ENCODE measurements around the gene MCM3AP.

The MCM3AP gene

GRCh38 chr21:46266946-46267345 lies 18.5 kb downstream of the MCM3AP start:
- Histone ChIP-seq H3K9ac (ENCODE audit: insufficient read length, low read depth) (no peak overlapping the region), H3K9me3 (ENCODE audit: insufficient read depth, low read length) (no peaks in the 10 kb centered on the region), H3K36me3 (ENCODE audit: insufficient read depth, insufficient read length, low read length) (peaks cover 91% of the 10 kb centered on the region), H3K27me3 (ENCODE audit: insufficient read depth, insufficient read length) (no peaks in the 10 kb centered on the region), H3K4me1 (ENCODE audit: insufficient read depth, insufficient read length) (peaks cover 8% of the 10 kb centered on the region), H3K4me3 (ENCODE audit: insufficient read length, low read depth) (no peak overlapping the region)
- no peak for DNase-seq (ENCODE audit: low read depth, low spot score)
- no peak for TF ChIP-seq YY1 (IDR thresholded peaks at IDR 0.05; ENCODE audit: insufficient read depth, insufficient read length)
- TF ChIP-seq ZNF274 (IDR thresholded peaks at IDR 0.05; ENCODE audit: low read depth, low read length): no peak
- TF ChIP-seq SUZ12 (IDR thresholded peaks at IDR 0.05; ENCODE audit: extremely low read depth, insufficient read depth, insufficient read length): no peak

GRCh38 chr21:46265736-46266525 lies 19.5 kb downstream of the MCM3AP start:
- Histone ChIP-seq H3K4me1 (ENCODE audit: insufficient read depth, insufficient read length) (peaks cover 8% of the 10 kb centered on the region), H3K27me3 (ENCODE audit: insufficient read depth, insufficient read length) (no peaks in the 10 kb centered on the region), H3K9me3 (ENCODE audit: insufficient read depth, low read length) (no peaks in the 10 kb centered on the region), H3K9ac (ENCODE audit: insufficient read length, low read depth) (no peak overlapping the region), H3K4me3 (ENCODE audit: insufficient read length, low read depth) (no peak overlapping the region), H3K36me3 (ENCODE audit: insufficient read depth, insufficient read length, low read length) (peaks cover 90% of the 10 kb centered on the region)
- no peak for DNase-seq (ENCODE audit: low read depth, low spot score)
- TF ChIP-seq ZNF274 (IDR thresholded peaks at IDR 0.05; ENCODE audit: low read depth, low read length): no peak

- H3K9ac ChIP-seq (ENCODE audit: insufficient read length, low read depth): no peak overlapping the region
- peaks cover 90% of the 10 kb centered on the region for H3K36me3 ChIP-seq (ENCODE audit: insufficient read depth, insufficient read length, low read length)
- TF ChIP-seq YY1 (IDR thresholded peaks at IDR 0.05; ENCODE audit: insufficient read depth, insufficient read length): no peak
- no peak for TF ChIP-seq SUZ12 (IDR thresholded peaks at IDR 0.05; ENCODE audit: extremely low read depth, insufficient read depth, insufficient read length)
- TF ChIP-seq ZNF274 (IDR thresholded peaks at IDR 0.05; ENCODE audit: low read depth, low read length): no peak
- no peaks in the 10 kb centered on the region for H3K9me3 ChIP-seq (ENCODE audit: insufficient read depth, low read length)
- DNase-seq (ENCODE audit: low read depth, low spot score): no peak
- peaks cover 8% of the 10 kb centered on the region for H3K4me1 ChIP-seq (ENCODE audit: insufficient read depth, insufficient read length)
- no peak overlapping the region for H3K4me3 ChIP-seq (ENCODE audit: insufficient read length, low read depth)
- no peaks in the 10 kb centered on the region for H3K27me3 ChIP-seq (ENCODE audit: insufficient read depth, insufficient read length)
These were observed 20.7 kb downstream of the MCM3AP start for GRCh38 chr21:46264690-46265144.

GRCh38 chr21:46264046-46264689 lies 21.2 kb downstream of the MCM3AP start:
- no peaks in the 10 kb centered on the region for H3K9me3 ChIP-seq (ENCODE audit: insufficient read depth, low read length)
- H3K4me3 ChIP-seq (ENCODE audit: insufficient read length, low read depth): no peak overlapping the region
- DNase-seq (ENCODE audit: low read depth, low spot score): no peak
- H3K27me3 ChIP-seq (ENCODE audit: insufficient read depth, insufficient read length): no peaks in the 10 kb centered on the region
- H3K36me3 ChIP-seq (ENCODE audit: insufficient read depth, insufficient read length, low read length): peaks cover 87% of the 10 kb centered on the region
- H3K4me1 ChIP-seq (ENCODE audit: insufficient read depth, insufficient read length): peaks cover 8% of the 10 kb centered on the region
- H3K9ac ChIP-seq (ENCODE audit: insufficient read length, low read depth): no peak overlapping the region
- TF ChIP-seq ZNF274 (IDR thresholded peaks at IDR 0.05; ENCODE audit: low read depth, low read length) (no peak), SUZ12 (IDR thresholded peaks at IDR 0.05; ENCODE audit: extremely low read depth, insufficient read depth, insufficient read length) (no peak), YY1 (IDR thresholded peaks at IDR 0.05; ENCODE audit: insufficient read depth, insufficient read length) (no peak)

- Histone ChIP-seq H3K9me3 (ENCODE audit: insufficient read depth, low read length) (no peaks in the 10 kb centered on the region), H3K4me1 (ENCODE audit: insufficient read depth, insufficient read length) (no peaks in the 10 kb centered on the region), H3K27me3 (ENCODE audit: insufficient read depth, insufficient read length) (no peaks in the 10 kb centered on the region), H3K36me3 (ENCODE audit: insufficient read depth, insufficient read length, low read length) (peaks cover 94% of the 10 kb centered on the region), H3K9ac (ENCODE audit: insufficient read length, low read depth) (no peak overlapping the region), H3K4me3 (ENCODE audit: insufficient read length, low read depth) (no peak overlapping the region)
- no peak for DNase-seq (ENCODE audit: low read depth, low spot score)
- TF ChIP-seq ZNF274 (IDR thresholded peaks at IDR 0.05; ENCODE audit: low read depth, low read length) (no peak), SUZ12 (IDR thresholded peaks at IDR 0.05; ENCODE audit: extremely low read depth, insufficient read depth, insufficient read length) (no peak), YY1 (IDR thresholded peaks at IDR 0.05; ENCODE audit: insufficient read depth, insufficient read length) (no peak)
These were observed 28.9 kb downstream of the MCM3AP start for GRCh38 chr21:46256501-46256994.

GRCh38 chr21:46255758-46256337 lies 29.6 kb downstream of the MCM3AP start:
- DNase-seq (ENCODE audit: low read depth, low spot score): no peak

GRCh38 chr21:46255166-46255565 lies 30.2 kb downstream of the MCM3AP start:
- H3K27me3 ChIP-seq (ENCODE audit: insufficient read depth, insufficient read length): no peaks in the 10 kb centered on the region
- peaks cover 94% of the 10 kb centered on the region for H3K36me3 ChIP-seq (ENCODE audit: insufficient read depth, insufficient read length, low read length)
- no peak overlapping the region for H3K4me3 ChIP-seq (ENCODE audit: insufficient read length, low read depth)
- DNase-seq (ENCODE audit: low read depth, low spot score): no peak
- no peak overlapping the region for H3K9ac ChIP-seq (ENCODE audit: insufficient read length, low read depth)
- H3K9me3 ChIP-seq (ENCODE audit: insufficient read depth, low read length): no peaks in the 10 kb centered on the region
- TF ChIP-seq SUZ12 (IDR thresholded peaks at IDR 0.05; ENCODE audit: extremely low read depth, insufficient read depth, insufficient read length) (no peak), YY1 (IDR thresholded peaks at IDR 0.05; ENCODE audit: insufficient read depth, insufficient read length) (no peak), ZNF274 (IDR thresholded peaks at IDR 0.05; ENCODE audit: low read depth, low read length) (no peak)
- no peaks in the 10 kb centered on the region for H3K4me1 ChIP-seq (ENCODE audit: insufficient read depth, insufficient read length)

More at GRCh38 chr21:46255758-46256337, 29.6 kb downstream of the MCM3AP start:
- H3K9ac ChIP-seq (ENCODE audit: insufficient read length, low read depth): no peak overlapping the region
- no peaks in the 10 kb centered on the region for H3K4me1 ChIP-seq (ENCODE audit: insufficient read depth, insufficient read length)
- H3K9me3 ChIP-seq (ENCODE audit: insufficient read depth, low read length): no peaks in the 10 kb centered on the region
- no peak overlapping the region for H3K4me3 ChIP-seq (ENCODE audit: insufficient read length, low read depth)
- no peak for TF ChIP-seq YY1 (IDR thresholded peaks at IDR 0.05; ENCODE audit: insufficient read depth, insufficient read length)
- no peak for TF ChIP-seq ZNF274 (IDR thresholded peaks at IDR 0.05; ENCODE audit: low read depth, low read length)
- TF ChIP-seq SUZ12 (IDR thresholded peaks at IDR 0.05; ENCODE audit: extremely low read depth, insufficient read depth, insufficient read length): no peak
- H3K27me3 ChIP-seq (ENCODE audit: insufficient read depth, insufficient read length): no peaks in the 10 kb centered on the region
- H3K36me3 ChIP-seq (ENCODE audit: insufficient read depth, insufficient read length, low read length): peaks cover 94% of the 10 kb centered on the region

Data from NT2/D1 (cell line).